CMK (cell line): ENCODE measurements around the gene SPATA9.
"Not testable (repeated sequence)": the region's sequence is repeated elsewhere in the genome, so short reads cannot be mapped to it uniquely, and the experiment has no call there.

Experiments used
- DNase-seq: peaks from one replicate; pipeline ENCODE4 v3.0.0-alpha.2; 2010; ENCODE audit warnings: low read depth

The SPATA9 gene

DNA sequence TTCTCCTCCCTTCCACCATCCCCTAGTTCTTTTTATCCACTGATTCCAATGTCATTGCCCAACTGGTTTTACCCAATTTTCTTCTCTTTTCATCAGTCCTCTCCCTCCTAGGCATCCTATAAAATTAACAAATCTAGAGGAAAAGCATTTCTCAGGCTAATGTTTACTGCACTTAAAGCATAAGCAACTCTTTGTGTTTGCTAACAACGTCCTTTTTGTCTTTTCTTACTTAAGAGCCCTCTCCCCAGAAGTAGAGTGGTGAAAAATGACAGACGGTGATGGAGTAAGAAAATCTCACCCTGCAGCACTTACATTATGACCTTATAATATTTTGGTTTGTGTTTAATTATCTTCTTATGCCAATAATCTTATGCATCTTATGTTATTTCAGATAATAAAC is 1.6 kb upstream of the SPATA9 start:
- DNase-seq: no peak

DNA sequence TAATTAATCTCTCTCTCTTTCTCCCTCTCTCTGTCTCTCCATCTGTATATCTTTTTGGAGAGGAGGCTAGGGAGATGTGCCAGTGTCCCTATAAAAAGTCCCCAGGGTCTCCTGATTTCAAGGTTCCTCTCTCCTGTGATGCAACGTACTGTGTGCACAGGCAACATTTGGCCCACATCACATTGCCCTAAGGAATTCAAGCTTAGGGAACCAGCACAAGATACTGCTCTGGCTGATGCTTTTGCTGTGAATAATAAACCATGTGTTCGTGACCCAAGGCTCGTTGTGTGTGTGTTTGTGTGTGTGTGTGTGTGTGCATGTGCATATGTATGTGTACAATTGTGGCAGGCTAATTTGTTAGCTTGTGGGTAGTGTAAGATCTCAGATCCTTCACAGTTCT is 9.7 kb downstream of the SPATA9 start:
- no peak for DNase-seq

DNA sequence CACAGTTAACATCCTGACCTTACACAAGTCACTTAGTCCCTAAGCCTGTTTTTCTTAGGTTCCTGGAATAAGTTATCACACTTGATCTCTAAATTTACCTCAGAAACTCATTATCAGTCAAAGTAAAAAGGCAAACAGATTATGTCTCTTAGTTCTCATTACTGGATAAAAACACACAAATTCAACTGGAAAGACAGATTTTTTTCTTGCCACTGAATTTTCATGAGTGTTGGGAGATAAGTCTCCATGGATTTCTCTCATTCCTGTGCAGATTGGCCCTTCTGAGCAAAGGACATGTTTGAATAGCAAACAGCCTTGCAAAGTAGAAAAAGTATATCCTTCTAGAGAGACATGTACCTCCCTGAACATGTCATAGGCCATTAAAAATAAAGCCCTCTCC is 10.2 kb downstream of the SPATA9 start:
- DNase-seq: no peak

DNA sequence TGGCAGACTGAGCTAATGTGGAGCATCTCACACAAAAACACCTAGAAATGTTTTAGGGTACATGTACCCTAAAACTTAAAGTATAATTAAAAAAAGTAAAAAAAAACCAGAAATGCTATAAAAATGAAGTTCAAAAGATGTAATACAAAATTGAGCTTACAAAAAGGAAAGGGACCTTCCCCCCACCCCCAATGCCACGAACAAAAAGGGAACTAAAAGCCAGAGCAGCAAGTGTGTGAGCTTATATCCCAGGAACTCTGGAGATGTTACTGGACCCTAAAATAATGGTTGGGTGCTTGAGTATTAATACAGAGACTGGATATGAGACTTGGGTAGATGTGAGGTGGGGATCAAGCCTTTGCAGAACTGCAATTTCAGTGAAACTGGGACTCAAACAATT is 11.0 kb downstream of the SPATA9 start:
- no peak for DNase-seq

DNA sequence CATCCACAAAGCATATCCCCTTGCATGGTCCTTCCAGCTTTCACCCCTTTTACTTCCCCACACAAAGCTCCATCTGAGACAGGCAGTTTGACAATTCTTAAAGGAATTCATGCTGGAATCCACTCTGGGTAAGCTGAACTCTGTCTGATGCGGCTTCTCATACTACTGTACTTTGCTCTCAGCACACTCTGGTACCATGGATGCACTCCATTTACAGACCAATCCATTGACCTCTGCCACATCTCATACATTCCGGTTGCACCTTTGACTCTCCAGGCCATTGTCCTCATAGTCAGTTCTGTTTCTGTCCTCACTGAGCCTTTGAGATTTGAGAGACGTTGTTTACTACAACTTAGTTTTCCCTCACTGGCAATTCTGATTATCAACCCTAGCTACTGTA is 12.2 kb downstream of the SPATA9 start:
- no peak for DNase-seq

DNA sequence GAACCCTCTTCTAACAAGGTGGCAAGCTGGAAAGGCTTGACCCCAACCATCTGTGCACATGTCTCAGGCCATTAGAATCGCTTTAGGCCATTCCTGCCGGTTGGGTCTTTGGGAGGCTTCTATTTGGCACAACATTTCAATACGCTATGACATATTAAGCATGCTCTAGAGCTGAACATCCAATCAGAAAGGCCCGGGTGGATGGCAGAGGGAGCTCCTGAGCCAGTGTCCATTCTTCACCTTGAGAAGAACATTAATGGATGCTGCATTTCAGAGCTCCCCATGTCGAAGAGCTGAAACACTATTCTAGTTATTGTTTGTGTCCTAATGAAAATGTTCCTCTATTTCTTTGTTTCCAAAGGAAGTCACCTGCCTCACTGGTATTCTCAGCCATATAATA is 12.8 kb downstream of the SPATA9 start:
- no peak for DNase-seq

DNA sequence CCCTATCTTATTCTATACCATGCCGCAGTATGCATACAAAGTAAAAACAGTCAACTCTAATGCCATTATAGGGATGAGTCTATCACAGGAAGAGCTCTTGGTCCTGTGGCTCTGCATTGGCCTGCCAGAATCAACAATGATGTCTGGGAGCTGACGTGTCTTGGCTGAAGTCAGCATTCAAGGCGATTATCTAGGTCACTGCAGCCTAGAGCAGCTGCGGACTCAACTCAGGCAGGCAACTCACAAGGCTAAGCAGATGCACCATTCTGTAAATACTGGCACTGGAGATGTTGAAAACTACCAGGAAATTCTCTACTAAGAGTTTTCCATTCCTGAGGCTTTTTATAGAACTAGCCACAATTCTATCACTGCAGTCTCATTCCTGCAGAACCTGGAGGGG is 13.3 kb downstream of the SPATA9 start:
- DNase-seq: no peak

DNA sequence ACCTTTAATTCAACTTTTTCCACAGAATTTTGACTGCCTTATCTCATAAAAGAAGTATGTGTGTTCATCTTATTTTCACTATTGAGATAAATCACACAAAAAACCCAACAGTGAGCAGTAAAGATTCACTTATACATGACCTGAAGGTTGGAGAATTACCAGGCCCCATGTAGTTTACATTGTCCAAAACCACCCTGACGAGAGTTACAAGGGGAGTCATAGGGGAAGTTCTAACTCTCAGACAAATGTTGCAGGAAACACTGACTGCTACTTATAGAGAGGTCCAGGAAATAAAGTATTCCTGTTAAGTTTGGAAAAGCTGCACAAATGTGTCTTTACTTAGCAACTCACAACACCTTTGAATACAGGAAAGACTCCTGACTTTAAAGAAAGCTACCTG is 14.1 kb downstream of the SPATA9 start:
- DNase-seq: no peak

DNA sequence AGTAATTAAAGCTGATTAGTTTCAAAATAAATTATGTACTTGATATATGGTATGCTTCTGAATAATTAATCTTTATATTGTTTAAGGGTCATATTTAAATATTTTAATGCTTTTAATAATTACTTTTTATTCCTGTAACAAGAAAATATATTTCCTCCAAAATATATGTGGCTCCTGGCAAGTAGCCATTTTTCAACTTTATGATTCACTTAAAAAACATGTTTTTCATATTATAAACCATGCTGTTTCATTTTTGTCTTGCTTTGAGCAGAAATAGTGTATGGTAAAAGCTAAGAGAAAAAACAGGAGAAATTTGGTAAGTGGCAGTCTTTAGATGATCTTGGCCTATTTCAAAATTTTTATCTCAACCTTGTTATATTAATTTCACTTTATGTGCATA is 14.6 kb downstream of the SPATA9 start:
- DNase-seq: no peak

DNA sequence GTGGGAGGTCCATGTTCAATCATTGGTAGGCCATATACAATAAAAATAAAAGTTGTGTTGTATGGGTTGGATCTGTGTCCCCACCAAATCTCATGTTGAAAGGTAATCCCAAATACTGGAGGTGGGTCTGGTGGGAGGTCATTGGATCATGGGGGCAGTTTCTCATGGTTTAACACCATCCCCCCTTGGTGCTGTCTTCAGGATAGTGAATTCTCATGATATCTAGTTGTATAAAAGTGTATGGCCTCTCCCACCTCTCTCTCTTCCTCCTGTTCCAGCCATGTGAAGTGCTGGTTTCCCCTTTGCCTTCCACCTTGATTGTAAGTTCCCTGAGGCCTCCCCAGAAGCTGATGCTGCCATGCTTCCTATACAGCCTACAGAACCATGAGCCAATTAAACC is 15.1 kb downstream of the SPATA9 start:
- no peak for DNase-seq

DNA sequence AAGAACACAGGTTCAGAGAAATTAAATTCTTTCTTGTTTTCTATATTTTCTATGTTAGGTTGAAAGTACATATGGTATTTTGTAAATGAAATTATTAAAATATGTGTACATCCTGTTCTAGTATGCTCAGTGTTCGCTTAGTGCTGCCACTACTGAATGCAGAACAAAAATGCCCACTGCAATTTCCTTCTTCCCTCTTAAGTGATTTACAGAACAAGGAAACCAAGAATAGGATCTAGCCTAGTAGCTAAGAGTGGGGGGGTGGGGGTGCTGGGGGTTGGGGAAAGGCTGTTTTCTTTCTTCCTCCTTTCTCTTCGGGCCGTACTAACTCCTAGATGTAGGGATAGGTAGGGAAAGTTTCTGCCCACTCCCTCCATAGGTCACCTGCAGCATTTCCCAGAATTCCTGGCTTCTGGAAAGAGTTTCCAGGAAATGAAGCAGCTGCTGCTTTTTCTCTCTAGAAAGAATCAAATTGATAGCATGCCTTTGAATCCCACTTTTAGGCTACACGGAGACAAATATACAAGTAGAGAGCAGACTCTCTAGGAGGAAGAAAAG is 15.7 kb downstream of the SPATA9 start:
- no peak for DNase-seq

DNA sequence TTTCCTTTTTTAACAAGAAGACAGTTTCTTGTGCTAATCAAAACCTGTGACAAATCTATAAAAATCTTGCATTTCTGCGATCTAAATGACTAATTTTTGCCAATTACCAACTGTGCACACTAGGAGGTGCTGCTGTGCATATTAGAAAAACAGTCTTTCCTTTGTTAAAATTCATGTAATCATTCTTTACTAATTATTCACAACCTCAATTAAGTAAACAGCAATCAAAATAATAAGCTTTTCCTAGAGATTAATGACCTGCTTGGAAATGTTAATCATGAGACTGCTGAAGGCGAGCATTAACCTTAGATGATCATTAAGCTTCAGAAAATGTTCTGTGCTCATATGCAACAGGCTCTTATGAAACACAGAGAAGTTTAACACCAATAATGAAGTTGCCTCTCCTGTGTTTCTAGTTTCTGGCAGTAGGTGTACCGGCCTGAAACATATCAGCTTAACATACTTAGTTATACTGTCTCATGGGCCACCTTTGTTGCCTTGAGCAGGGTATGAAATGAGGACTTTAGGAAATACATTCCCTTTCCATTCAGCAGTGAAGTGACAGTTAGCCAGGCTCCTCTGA is 18.5 kb downstream of the SPATA9 start:
- no peak for DNase-seq

DNA sequence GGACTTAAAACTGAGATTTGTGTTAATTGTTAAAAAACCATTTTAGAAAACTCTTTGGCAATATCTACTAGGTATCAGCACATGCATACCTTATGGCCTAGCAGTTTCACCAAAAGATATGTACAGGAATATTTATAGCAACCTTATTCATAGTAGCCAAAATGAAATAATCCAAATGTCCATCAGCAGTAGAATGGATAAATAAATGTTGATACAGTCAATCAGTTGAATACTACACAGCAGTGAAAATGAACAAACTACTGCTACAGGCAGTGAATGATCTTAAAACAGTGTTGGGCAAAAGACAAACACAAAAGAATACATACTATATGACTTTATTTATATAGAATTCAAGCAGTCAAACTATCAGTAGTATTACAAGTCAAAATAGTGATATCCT is 19.8 kb downstream of the SPATA9 start:
- DNase-seq: no peak

DNA sequence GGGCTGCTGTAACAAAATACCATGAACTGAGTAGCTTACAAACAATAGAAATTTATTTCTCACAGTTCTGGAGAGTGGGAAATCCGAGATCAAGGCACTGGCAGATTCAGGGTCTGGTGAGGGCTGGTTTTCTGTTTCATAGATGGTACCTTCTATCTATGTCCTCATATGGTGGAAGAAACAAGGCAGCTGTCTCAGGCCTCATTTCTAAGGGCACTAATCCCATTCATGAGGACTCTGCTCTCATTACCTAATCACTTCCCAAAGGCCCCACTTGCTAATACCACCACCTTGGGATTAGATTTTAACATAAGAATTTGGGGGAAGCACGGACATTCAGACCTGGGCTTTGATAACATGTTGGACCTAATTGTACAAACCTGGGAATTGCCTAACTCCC is 22.7 kb downstream of the SPATA9 start:
- no peak for DNase-seq

DNA sequence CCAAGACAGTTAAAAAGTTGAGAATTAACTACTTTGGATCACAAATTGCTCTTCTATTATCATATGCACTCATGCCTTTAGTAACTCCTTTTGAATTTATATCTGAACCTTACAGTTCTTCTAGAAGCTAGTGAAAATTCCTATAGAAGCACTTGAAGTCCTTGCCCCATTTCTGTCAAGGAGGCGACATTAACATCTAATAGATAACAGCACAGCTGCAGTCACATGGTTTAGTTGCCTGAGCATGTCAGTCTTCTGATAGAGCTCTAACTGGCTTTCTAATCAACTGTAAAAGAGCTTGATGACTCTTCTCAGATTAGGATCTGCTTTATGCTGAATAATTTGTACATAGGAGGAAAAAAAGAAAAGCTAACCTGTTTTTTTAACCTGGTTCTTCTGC is 27.2 kb downstream of the SPATA9 start:
- no peak for DNase-seq

DNA sequence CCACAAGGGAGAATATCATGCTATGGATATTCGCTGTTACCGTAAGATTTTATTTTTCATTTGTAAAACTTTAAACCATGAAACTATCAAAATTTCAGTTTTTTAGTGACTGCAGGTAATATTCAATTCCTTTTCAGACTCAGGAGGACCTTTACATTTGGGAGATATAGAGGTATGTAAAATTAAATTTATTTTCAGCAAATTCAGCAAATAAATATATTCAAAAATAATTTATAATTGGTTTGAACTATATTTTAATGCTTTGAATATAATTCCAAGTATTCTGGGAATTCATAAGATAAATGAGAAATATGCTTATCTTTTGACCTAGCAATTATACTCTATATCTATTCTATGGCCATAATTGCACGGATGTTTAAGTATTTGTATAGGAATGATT is 28.6 kb downstream of the SPATA9 start:
- no peak for DNase-seq

DNA sequence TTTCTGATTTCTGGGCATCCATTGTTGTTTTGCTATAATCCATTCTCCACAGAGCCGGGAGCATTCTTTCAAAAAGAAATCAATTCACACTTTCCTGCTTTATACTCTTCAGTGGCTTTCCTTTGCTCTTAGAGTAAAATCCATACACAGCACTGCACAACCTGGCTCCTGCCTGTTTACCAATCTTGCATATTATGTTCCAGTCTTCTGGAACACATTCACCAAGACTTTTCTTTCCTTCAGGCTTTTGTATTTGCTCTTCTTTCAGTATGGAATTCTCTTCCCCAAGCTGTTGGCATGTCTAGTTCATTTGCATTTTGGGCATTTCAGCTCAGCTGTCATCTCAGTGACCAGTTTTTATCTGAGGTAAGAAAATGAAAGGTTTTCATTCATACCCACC is 29.9 kb downstream of the SPATA9 start:
- no peak for DNase-seq

DNA sequence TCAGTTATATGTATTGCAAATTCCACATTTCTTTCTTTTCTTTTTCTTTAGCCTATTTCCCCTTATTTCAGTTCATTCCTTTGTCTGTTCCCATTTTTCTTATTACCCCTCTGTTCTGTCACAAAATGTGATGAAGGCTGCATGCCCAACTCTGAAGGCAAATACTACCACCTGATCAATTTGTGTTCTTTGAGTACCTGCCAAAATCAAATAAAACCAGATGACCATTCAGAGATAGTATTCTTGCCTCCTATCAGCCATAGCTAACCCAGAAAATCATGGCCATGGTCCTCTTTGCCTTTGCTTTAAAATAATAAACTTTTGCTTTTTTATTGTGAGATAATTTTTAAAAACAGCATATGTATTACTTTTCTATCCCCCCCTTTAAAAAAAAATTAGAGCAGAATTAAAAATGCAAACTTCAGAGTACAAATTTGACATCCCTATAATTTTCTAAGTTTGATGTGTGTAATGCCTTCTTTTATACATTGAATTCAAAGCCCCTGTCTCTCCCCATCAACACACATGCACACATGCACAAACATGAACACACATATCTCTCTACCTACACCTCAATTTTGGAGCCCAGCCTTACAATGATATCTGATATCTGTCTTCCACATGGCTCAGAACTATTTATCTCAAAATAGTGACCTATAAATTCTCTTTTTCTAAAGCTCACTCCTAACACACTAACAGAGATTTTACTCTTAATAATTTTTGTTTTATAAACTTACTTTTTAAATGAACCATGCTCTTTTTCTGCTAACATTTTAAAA is 32.8 kb downstream of the SPATA9 start:
- DNase-seq: no peak

DNA sequence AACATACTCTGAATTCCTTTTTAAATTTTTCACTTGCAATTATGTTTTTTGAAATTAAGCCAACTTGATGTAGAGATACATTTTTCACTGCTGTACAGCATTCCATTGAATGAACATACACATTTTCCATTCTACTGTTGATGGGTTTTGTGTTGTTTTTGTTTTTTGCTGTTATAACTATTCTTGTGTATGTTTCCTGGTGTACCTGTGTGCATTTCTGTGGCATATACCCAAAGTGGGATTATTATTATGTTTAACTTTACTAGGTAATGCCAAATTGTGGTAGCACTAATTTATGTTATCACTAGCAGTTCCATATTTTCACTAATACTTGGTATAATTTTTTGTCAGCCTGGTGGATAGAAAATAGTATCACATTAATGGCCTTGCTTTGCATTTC is 33.5 kb downstream of the SPATA9 start:
- no peak for DNase-seq

DNA sequence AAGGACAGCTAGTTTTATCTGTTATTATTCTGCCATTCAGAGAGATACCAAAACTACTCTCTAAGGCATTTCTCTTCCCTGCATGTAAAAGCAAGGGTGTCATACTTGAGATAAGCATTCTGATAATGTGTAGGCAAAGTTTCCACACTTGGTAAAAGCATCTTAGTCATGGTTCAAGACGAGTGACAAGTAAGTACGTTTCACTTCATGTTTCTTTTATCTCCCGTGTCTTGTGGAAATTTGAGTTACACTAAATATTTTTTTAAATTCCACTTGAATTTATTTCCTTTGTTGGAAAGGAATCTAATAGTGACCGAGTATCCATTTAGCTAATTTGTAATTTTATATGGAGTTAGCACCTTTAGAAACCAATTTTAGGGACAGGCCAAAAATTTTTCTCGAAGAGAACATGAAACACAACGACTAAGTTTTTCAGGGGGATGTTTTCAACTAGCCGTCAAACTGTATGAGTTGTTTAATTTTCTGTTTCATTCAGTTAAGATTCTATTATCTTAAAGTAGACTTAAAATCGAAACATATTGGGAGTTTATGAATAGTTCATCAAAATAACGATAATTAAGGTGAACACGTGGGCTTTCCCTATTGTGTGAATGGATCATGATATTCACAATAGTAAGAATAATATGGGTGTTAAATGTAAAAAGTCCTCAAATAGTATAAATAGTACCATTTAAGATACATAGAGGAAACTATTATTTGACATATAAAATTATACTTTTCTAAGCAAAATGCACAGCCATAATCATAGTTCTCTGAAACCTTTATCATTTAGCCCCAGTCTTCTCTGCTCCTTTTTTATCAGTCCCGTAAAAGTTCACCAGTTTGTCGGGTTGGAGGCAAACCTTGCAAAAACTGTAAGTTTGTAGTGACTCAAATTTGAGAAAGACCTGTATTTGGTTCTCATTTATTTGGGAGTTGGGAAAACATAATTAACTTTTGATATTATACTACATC is 34.6 kb downstream of the SPATA9 start:
- no peak for DNase-seq

DNA sequence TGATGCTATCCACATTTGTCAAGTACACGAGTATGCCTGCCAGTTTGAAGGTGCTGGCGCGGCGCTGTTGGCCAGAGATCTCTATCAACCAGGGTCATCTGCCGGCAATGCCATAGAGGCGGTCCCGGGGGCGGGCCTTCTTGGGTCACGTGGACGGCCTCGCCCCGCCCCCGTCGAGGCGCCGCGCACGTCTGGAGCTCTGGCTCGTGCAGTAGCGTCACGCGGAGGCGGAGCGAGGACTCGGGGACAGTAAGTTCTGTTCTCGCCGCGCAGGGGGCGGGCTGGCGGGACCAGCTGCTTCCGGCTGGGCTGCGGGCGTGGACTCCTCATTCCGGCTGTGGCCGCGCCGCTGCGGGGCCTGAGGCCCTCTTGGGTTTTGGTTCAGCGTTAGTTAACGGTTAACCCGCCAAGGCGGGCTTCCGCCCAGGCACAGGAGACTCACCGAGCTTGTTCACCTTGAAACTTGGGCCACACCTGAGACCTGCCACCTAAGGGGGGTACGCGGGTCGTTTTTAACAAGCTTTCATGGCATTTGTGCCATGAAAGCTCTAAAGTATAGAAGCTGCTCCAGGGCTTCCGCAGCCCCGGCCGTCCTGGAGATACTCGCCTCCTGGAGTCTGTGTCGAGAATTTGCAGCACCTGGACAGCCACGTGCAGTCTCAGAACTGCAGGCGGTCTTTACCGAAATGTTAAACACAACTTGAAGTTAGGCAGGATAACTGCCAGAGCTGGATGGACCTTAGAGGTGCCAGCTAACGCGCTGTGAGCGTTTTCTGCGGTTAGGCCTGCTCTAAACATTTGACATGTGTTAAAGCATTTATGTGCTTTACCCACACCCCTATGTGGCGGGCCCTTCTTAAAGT is 36.0 kb downstream of the SPATA9 start, which contains the start of gene RFESD:
RFESD (plus strand) TSS at position 209 of the 863 bp plus-strand sequence. CDS start 5,495 bp downstream, outside the sequence.
- peak; percentile 89 for DNase-seq

DNA sequence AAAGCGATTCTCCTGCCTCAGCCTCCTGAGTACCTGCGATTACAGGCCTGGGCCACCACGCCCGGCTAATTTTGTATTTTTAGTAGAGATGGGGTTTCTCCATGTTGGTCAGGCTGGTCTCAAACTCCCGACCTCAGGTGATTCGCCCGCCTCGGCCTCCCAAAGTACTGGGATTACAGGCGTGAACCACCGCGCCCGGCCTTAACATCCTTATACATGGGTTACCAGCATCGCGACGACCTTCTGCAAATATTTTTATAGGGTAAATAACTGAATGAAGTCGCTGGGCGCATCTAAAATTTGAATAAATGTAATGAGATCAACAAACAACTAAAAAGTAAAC is 36.6 kb downstream of the SPATA9 start:
- not testable (repeated sequence) for DNase-seq
